IPS-15b (cell line): Measurements from ENCODE around the gene SLC12A4.
A peak's percentile ranks its signal among the peaks of the same experiment; 100 is the strongest.
"Not testable (repeated sequence)": the region's sequence is repeated elsewhere in the genome, so short reads cannot be mapped to it uniquely, and the experiment has no call there.

Source experiments
- H3K27me3 ChIP-seq: one replicate; pipeline ENCODE4 v1.6.1; 2013; ENCODE audit warnings: low read length; ENCODE audit not compliant: control insufficient read depth, insufficient read depth
- H3K36me3 ChIP-seq: one replicate; pipeline ENCODE4 v1.6.1; 2013; ENCODE audit warnings: low read length; ENCODE audit not compliant: control insufficient read depth, insufficient read depth
- H3K4me1 ChIP-seq: one replicate; pipeline ENCODE4 v1.6.1; 2013; ENCODE audit warnings: mild to moderate bottlenecking, low read length; ENCODE audit not compliant: control insufficient read depth, insufficient read depth
- H3K4me3 ChIP-seq: one replicate; pipeline ENCODE4 v1.5.1; 2013; ENCODE audit warnings: low read depth, low read length
- H3K9ac ChIP-seq: one replicate; pipeline ENCODE4 v1.6.1; 2013; ENCODE audit warnings: low read depth, mild to moderate bottlenecking, low read length
- H3K9me3 ChIP-seq: one replicate; pipeline ENCODE4 v1.6.1; 2013; ENCODE audit warnings: mild to moderate bottlenecking, low read length; ENCODE audit not compliant: control insufficient read depth, insufficient read depth

SLC12A4 gene

GRCh38 chr16:67998231-67998778 lies 29.9 kb upstream of the SLC12A4 start:
- not testable (repeated sequence) for H3K4me3 ChIP-seq, H3K9me3 ChIP-seq, H3K36me3 ChIP-seq, H3K9ac ChIP-seq, H3K27me3 ChIP-seq, H3K4me1 ChIP-seq

- no peaks in the 10 kb centered on the region for H3K36me3 ChIP-seq
- H3K27me3 ChIP-seq = peaks cover 11% of the 10 kb centered on the region
- no peaks in the 10 kb centered on the region for H3K4me1 ChIP-seq
- no peak overlapping the region for H3K4me3 ChIP-seq
- no peak overlapping the region for H3K9ac ChIP-seq
- H3K9me3 ChIP-seq = no peaks in the 10 kb centered on the region
Measured at GRCh38 chr16:67996666-67997065, 28.2 kb upstream of the SLC12A4 start.

GRCh38 chr16:67995423-67995822 lies 27.0 kb upstream of the SLC12A4 start:
- H3K4me1 ChIP-seq = no peaks in the 10 kb centered on the region
- no peaks in the 10 kb centered on the region for H3K9me3 ChIP-seq
- no peak overlapping the region for H3K4me3 ChIP-seq
- no peaks in the 10 kb centered on the region for H3K36me3 ChIP-seq
- peaks cover 11% of the 10 kb centered on the region for H3K27me3 ChIP-seq
- no peak overlapping the region for H3K9ac ChIP-seq

GRCh38 chr16:67994040-67994408 lies 25.6 kb upstream of the SLC12A4 start:
- H3K4me1 ChIP-seq, H3K9ac ChIP-seq, H3K4me3 ChIP-seq, H3K9me3 ChIP-seq, H3K36me3 ChIP-seq: not testable (repeated sequence)
- peaks cover 11% of the 10 kb centered on the region for H3K27me3 ChIP-seq

GRCh38 chr16:67993207-67994039 lies 25.0 kb upstream of the SLC12A4 start:
- Histone ChIP-seq H3K4me3 (peak overlapping the region; percentile 13), H3K27me3 (peaks cover 11% of the 10 kb centered on the region), H3K9me3 (no peaks in the 10 kb centered on the region), H3K4me1 (no peaks in the 10 kb centered on the region), H3K9ac (no peak overlapping the region), H3K36me3 (no peaks in the 10 kb centered on the region)

GRCh38 chr16:67992661-67993206 lies 24.3 kb upstream of the SLC12A4 start:
- H3K4me3 ChIP-seq = peak overlapping the region; percentile 8
- no peaks in the 10 kb centered on the region for H3K4me1 ChIP-seq
- H3K9me3 ChIP-seq = no peaks in the 10 kb centered on the region
- H3K9ac ChIP-seq = no peak overlapping the region
- no peaks in the 10 kb centered on the region for H3K36me3 ChIP-seq
- H3K27me3 ChIP-seq = peaks cover 11% of the 10 kb centered on the region

GRCh38 chr16:67990018-67990386 lies 21.6 kb upstream of the SLC12A4 start:
- H3K4me3 ChIP-seq = no peak overlapping the region
- H3K27me3 ChIP-seq = peaks cover 11% of the 10 kb centered on the region
- no peaks in the 10 kb centered on the region for H3K36me3 ChIP-seq
- H3K9ac ChIP-seq = no peak overlapping the region
- H3K9me3 ChIP-seq = no peaks in the 10 kb centered on the region
- H3K4me1 ChIP-seq = no peaks in the 10 kb centered on the region

GRCh38 chr16:67989322-67990017 lies 21.0 kb upstream of the SLC12A4 start:
- Histone ChIP-seq H3K9me3 (no peaks in the 10 kb centered on the region), H3K4me1 (no peaks in the 10 kb centered on the region), H3K36me3 (no peaks in the 10 kb centered on the region), H3K27me3 (peaks cover 11% of the 10 kb centered on the region), H3K4me3 (no peak overlapping the region), H3K9ac (no peak overlapping the region)

GRCh38 chr16:67988675-67989074 lies 20.2 kb upstream of the SLC12A4 start:
- H3K36me3 ChIP-seq = no peaks in the 10 kb centered on the region
- no peaks in the 10 kb centered on the region for H3K4me1 ChIP-seq
- H3K27me3 ChIP-seq = peaks cover 11% of the 10 kb centered on the region
- no peak overlapping the region for H3K4me3 ChIP-seq
- H3K9me3 ChIP-seq = no peaks in the 10 kb centered on the region
- H3K9ac ChIP-seq = no peak overlapping the region

GRCh38 chr16:67987460-67988160 lies 19.2 kb upstream of the SLC12A4 start:
- no peaks in the 10 kb centered on the region for H3K36me3 ChIP-seq
- no peak overlapping the region for H3K4me3 ChIP-seq
- H3K4me1 ChIP-seq = no peaks in the 10 kb centered on the region
- peaks cover 6% of the 10 kb centered on the region for H3K27me3 ChIP-seq
- no peak overlapping the region for H3K9ac ChIP-seq
- no peaks in the 10 kb centered on the region for H3K9me3 ChIP-seq

- no peak overlapping the region for H3K9ac ChIP-seq
- no peaks in the 10 kb centered on the region for H3K9me3 ChIP-seq
- no peaks in the 10 kb centered on the region for H3K36me3 ChIP-seq
- no peaks in the 10 kb centered on the region for H3K4me1 ChIP-seq
- no peaks in the 10 kb centered on the region for H3K27me3 ChIP-seq
- no peak overlapping the region for H3K4me3 ChIP-seq
Measured at GRCh38 chr16:67986949-67987348, 18.5 kb upstream of the SLC12A4 start.
